ENCODE data around the gene CAPN1.
"Not testable (repeated sequence)": the region's sequence is repeated elsewhere in the genome, so short reads cannot be mapped to it uniquely, and the experiment has no call there.

The CAPN1 gene

DNA sequence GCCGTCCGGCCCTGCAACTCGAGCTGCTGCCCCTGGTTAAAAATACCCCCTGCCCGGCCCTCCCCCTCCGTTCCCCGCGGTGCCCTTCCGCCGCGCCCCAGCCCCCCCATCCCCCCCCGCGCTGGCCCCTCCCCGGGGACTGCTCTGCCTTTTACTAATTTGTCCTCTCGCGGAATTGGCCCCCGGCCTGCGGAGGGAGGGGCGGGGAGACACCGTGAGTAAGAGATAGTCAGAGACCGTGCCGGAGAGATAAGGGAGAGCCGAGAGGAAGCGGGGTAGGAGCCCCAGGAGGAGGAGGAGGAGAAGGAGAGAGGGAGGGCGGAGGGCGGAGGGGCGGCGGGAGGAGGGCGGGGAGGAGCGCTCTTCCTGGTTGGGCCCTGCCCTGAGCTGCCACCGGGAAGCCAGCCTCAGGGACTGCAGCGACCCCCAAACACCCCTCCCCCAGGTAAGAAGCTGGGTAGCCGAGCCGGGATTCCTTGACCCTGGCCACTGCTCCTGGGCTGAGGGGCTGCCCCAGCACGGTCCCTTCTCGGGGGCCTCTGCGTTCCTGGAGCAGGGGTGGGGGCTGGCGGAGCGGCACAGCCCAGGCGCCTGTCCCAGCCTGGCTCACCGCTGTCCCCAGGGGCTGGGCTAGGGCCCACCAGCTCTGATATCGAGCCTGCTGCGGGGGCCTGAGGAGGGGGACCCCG, at the start of gene CAPN1:
CAPN1 (plus strand) TSS at position 360 of the 689 bp plus-strand sequence. CDS start 774 bp downstream, outside the sequence.
- DNase-seq, result peak; percentile 73 to 81

DNA sequence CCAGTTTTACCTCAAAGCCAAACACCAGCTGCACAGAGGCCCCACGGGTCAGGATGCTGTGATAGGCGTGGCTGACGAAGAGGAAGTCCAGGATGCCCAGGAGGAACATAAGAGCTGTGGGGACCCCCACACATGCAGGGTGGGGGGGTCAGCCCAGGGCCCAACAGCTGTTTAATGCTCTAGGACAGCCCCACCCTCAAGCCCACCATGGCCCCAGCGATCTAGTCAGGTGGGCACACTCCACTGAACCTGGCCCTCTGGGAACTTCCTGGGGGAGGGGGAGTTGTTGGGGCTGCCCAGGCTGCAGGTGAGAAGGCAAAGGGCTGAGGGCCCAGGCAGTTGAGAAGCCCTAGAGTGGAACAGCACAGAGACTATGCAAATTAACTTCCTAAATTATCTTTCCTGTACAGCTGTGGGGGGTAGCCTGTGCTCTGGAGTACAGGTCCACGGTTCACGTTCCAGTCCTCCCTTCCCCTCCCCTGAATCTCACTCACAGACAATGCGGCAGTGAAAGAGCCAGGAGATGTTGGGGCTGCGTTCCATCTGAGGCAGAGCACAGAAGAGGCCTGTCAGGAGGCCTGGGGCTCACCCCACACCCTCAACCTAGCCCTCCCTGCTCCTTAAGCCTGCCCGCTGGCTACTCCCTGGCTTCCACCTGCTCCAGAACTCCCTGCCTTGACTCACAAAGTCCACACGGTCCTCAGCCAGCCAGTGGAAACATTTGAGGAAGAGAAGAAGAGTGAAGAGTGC, 49.3 kb upstream of the CAPN1 start:
- DNase-seq, result peak in 1 of 2 donors; percentile 57

DNA sequence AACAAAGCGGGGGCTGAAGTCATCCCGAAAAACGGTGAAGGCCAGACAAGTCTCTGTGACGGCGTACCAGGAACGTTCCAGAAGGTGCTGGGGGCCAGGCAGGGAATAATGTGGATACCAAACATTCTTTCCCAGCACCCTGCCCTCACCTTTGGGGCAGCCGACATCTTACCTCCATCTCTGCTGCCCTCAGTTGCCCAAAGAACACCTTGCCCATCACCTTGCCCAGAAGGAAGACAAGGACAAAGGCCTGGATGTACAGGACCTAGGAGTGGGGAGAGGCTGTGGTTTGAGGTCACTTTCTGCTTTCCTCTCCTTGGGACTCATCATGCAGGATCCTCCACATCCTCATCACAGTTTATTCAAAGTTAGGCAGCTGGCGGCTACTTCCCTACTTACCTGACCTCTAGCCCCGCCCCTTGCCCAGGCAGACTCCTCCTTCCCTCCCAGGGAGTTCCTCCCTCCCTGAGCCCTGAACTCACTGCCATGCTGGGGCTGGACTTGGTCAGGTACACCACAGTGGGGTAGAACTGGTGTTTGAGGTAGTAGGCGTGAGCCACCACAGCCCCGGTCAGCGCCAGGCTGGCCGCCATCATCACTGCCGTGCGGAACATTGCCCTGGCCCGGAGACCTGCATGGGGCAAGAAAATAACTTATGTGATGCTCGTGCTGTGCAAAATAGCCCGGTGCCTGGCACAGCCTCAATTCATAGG, 48.6 kb upstream of the CAPN1 start:
- peak; percentile 59 to 67 for DNase-seq

DNA sequence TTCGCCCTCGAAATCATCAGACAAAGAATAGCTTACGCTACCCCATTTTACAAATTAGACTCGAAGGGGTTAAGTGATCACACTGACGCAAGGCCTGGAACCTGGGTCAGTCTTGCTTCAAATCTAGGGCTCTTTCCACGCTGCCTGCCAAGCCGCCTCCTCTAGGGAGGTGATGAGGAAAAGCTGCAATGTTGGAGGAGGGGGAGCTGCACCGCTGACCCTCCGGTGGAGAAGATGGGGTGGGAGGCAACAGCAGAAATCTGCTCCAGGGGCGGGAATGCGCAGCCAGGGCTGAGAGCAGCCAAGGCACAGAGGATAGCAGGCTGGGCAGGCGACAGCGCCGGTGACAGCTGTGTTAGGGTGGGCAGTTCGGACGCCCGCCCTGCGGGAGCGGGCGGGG, 48.0 kb upstream of the CAPN1 start:
- no peak for DNase-seq

DNA sequence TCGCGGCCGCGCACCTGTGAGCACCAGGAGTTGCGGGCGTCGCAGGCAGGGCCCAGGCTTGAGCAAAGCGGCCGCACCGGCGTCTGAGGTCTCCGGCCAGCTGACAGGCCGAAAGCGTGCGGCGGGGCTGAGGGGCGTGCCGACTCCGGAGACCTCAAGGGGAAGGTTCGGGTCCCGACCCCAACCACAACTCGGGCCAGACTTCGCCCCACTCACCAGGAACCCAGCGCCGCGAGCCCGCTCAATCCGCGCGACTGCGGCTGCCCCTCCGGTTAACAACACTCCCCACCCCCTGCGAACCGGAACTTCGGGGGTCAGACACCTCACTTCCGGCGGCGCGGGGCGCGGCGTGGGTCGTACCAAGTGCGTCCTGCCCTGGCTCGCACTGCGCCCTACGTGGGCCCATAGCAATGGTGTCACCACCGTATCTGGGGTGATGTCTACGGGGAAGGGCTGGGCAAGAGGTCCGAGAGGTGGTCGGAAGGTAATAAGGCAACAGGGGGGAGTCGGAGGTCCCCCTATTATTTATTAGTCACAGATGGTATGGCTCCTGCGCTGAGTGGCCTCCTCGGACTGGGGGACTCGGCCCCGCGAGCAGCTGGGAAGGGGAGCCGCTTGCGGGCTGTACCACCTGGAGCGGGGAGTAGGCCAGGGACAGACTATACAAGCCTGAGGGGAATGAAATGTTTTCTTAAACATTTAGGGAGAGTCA, 47.3 kb upstream of the CAPN1 start, which contains the start of gene SYVN1:
SYVN1 (minus strand) TSS at position 280 of the 712 bp plus-strand sequence. CDS start 918 bp downstream, outside the sequence.
- peak; percentile 90 to 94 for DNase-seq

DNA sequence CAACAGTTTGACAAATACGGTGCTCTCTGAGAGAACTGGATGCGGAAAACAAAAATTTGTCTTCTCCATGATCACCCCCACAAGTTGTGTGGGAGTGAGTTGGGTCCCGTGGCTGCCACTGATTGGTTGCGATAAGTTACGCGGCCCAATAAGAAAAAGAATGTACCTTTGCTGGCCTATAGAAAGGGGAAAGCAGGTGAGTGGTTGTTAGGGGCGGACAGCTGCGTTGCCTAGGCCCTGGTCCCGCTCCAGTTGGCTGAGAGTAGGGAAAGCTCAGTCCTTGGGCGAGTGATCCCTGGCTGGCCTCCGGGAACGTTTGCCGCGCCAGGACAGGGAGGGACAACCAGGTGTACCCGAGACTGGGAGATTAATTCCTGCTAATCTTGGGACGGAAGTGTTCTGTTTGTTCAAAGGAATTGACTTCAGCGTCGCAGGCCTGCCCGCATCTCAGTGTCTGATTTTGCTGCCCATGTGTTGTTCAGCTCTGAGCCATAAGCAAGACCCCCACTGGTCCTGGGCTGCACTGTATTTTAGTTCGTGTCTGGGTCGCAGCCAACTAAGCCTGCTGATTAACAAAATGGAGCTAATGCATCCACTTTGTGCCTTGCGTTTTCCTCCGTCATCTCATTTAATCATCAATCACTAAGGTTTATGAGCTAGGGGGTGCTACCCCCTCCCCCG, 46.6 kb upstream of the CAPN1 start:
- peak; percentile 92 to 95 for DNase-seq

DNA sequence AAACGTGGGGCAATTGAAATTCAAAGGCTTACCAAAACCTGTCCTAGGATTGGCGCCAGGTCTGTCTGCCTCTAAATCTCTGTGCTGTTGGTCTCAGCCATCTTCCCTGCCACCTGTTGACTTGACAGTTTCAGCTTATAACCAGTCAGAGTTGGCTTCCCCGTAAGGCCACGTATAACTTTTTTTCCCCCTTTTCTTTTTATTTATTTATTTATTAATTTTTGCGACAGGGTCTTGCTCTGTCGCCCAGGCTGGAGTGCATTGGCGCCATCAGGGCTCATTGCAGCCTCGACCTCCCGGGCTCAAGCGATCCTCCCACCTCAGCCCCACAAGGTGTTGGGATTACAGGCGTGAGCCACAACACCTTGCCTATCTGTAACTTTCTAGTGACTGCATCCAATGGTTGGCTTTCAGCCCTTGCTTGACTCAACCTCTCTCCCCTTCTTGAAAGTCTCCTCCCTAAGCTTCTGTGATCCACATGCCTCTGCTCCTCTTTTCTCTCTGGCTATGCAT, 46.0 kb upstream of the CAPN1 start:
- DNase-seq, result no peak

DNA sequence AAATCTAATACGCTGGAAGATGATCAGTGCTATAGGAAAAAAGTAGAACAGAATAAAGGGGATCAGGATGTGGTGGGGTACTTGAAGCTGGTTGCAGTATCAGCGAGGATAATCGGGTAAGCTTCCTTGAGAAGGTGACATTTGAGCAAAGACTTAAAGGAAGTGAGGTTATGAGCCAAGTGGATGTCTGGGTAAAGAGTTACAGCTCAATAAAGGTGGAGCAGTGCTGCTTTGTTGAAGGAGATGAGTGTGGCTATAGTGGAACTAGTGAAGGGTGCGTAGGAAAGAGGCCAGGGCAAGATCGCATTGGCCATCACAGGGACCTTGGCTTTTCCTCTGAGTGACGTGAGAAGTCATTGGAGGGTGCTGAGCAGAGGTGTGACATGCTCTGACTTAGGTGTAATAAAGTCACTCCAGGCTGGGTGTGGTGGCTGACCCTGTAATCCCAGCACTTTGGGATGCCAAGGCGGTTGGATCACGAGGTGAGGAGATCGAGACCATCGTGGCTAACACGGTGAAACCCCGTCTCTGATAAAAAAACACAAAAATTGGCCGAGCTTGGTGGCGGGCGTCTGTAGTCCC, 45.1 kb upstream of the CAPN1 start:
- no peak for DNase-seq

DNA sequence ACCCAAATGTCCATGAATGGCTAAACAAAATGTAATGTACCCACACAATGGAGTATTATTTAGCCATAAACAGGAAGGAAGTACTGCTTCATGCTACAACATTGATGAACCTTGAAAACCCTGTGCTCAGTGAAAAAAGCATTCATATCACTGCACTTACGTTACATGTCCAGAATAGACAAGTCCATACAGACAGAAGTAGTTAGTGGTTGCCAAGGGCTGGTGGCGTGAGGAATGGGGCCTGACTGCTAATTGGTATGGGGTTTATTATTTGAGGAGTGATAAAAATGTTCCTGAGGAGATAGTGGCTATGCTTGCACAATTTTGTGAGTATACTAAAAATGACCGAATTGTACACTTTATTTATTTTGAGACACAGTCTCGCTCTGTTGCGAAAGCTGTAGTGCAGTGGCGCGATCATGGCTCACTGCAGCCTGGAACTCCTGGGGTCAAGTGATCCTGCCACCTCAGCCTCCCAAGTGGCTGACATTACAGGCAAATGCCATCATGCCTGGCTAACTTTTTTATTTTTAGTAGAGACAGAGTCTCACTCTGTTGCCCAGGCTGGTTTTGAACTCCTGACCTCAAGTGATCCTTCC, 39.7 kb upstream of the CAPN1 start:
- DNase-seq, result no peak

DNA sequence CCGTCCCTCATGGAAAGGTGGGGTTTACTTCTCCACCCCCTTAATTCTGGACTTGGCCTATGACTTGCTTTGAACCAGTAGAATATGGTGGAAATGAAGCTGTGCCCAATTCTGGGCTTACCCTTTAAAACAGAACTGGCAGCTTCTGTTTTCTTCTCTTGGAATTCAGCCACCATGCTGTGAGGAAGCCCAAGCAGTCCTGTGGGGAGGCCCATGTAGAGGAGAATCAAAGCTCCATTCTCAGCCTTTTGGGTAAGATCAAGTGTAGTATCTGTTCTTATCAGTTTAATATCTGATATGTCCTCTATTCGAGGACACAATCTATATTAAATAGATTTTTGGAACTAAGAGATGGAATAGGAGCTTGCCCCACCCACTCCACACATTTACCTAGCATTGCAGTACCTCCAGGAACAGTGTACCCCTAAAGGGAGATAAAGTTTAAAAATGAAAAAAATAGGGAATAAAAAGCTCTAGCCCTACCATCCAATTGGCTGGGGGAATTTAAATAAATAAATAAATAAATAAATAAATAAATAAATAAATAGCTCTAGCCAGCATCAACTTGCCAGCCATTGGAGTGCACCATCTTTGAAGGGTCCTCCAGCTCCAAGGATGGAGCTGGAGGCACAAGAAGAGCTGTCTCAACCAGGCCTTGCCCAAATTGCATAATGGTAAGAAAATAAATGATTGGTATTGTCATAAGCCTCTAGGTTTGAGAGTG, 34.2 kb upstream of the CAPN1 start:
- DNase-seq, result no peak

DNA sequence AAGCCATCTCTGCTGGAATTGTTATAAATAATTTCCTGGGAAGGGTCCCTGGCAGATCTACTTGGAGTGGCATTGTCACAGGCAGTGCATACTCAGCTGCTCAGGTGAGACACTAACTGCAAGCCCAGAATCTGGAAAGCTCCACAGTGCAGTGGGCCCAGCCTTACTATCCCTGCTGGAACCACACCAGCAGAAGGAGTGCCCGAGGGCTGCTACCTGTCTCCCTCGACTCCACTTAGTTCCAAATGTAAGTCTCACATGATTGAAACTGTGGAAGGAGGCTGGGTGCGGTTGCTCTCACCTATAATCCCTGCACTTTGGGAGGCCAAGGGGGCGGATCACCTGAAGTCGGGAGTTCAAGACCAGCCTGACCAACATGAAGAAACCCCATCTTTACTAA, 33.1 kb upstream of the CAPN1 start:
- DNase-seq, result no peak

DNA sequence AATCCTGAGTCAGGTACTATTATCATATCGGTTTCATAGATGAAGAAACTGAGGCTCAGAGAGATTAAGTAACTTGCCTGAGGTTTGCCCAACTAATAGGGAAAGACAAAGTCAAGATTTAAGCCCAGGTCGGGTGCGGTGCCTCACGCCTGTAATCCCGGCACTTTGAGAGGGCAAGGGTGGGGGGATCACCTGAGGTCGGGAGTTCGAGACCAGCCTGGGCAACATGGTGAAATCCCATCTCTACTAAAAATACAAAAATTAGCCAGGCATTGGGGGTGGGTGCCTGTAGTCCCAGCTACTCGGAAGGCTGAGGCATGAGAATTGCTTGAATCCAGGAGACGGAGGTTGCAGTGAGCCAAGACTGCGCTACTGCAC, 31.6 kb upstream of the CAPN1 start:
- DNase-seq, result not testable (repeated sequence)

DNA sequence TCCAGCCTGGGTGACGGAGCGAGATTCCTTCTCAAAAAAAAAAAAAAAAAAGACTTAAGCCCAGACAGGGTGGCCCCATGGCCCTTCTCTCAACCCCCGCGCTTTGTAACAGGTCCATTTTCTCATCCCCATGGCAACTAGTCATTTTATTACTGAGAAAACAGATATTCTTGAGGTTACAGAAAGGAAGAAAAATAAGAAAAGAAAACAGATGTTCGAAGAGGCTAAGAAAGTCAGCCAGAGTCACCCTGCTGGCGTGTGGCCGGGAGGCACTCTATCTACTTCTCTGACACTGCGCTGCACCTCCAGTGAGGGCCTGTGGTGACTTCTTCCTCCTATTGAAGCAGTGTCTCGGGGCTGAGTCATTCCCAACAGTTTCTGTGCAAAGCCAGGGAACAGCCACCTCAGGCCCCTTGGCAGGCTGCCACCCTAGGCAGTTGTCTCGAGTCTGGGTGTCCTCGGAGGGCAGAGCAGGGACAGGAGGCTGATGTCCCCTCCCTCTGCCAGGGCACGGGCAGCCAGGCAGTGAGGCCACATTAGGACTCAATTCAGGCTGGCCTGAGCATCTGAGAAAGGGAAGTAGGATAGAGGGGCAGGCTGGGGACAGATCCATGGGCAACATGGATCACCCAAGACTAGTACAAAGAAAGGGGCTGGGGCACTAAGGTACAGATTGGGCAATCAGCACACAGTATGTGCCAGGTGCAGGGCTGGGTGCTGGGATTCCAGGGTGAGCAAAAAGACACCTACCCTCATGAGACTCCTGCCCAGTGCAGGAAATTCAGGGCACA, 31.0 kb upstream of the CAPN1 start:
- peak; percentile 11 to 79 for DNase-seq

DNA sequence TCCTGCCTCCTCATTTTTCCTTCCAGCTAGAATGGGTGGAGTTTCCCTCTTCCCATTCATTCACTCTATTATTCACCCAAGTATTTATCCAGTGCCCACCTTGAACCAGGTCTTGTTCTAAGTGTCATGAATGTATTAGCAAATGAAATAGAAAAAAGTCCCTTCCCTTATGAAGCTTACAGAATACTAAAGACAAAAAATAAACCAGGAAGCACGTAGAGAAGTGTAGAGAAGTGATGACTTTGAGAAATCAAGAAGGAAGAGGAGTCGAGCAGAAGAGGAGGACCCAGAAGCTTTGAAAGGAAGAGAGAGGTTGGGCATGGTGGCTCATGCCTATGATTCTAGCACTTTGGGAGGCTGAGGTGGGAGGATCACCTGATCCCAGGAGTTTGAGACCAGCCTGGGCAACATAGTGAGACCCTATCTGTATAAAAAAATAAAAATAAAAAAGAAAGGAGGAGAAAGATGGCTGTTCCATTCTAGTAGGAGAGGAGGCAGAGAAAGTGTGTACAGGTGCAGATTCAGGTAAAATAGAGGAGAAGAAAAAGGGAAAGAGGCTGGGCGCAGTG, 30.3 kb upstream of the CAPN1 start:
- DNase-seq, result no peak

DNA sequence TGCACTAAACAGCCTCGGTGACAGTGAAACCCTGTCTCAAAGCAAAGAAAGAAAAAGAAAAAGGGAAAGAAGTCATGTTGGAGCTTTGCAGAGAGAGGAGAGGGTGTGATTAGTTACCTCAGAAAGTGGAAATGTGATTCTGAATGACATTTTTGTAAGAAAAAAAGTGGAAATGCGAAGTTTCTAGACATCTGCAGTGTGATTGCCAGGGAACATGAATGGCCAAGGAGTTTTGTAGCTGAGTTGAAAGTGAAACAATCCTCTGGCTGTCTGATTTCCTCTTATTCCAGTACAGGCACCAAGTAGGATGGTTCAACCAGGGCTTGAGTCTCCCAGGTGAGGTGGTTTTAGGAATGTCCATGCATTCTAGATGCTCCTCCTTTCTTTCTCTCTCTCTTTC, 29.6 kb upstream of the CAPN1 start:
- no peak for DNase-seq

DNA sequence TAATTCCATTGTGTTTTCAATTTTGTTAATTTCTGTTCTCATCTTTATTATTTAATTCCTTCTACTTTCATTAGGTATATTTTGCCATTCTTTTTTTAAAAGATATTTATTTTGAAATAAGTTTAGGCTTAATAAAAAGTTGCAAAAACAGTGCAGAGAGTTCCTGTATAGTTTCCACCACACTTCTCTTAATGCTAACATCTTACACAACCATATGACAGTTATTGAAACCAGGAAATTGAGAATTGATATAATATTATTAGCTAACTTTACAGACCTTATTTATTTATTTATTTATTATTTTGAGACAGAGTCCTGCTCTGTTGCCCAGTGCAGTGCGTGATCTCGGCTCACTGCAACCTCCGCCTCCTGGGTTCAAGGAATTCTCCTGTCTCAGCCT, 25.5 kb upstream of the CAPN1 start:
- no peak for DNase-seq

DNA sequence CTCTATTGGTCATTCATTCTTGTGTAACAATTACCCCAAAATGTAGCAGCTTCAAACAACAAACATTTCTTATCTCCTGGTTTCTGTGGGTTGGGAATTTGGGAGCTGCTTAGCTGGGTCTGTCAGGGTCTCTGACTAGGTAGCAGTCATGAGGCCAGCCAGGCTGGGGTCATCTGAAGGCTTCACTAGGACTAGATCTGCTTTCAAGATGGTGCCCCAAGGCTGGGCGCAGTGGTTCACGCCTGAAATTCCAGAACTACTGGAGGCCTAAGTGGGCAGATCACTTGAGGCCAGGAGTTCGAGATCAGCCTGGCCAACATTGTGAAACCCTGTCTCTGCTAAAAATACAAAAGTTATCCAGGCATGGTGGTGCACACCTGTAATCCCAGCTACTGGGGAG, 24.8 kb upstream of the CAPN1 start:
- DNase-seq, result no peak

DNA sequence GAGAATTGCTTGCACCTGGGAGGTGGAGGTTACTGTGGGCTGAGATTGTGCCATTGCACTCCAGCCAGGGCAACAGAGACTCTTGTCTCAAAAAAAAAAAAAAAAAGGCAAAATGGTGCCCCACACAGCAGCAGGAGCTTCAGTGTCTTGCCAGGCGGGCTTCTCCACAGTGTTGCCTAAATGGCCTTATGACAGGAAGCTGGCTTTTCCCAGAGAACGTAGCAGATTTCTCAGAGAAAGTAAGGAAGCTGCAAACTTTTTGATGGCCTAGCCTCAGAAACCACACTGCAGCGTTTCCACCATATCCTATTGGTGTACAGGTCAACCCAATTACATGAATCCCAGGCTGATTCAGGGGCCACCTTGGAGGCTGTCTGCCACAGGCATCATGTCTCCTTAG, 24.4 kb upstream of the CAPN1 start:
- DNase-seq, result no peak

DNA sequence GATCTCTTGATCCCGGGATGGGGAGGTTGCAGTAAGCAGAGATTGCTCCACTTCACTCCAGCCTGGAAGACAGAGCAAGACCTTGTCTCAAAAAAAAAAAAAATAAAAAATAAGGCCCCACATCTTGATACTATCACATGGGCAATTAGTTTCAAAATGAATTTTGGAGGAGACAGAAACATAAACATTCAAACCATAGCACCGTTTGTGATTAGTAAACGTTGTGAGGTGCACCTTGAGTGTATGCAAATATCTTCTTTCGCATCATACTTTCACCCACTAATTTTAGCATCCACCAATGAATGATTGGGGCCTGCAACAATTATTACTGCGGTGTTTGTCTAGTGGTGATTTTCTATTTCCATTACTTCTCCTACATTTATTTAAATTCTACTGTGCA, 22.7 kb upstream of the CAPN1 start:
- no peak for DNase-seq

DNA sequence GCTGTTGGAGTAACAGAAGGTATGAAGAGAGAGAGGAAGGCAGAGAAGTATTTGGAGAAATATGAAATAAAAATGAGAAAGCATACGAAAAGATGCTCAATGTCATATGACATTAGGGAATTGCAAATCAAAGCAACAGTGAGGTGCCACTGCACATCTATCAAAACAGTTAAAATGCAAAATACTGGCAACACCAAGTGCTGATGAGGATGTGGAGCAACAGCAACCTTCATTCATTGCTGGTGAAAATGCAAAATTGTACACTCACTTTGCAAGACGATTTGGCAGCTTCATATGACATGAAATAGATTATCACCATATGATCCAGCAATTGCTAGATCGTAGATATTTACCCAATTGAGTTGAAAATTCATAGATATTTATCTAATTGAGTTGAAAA, 21.1 kb upstream of the CAPN1 start:
- DNase-seq, result no peak
